ENCODE data around the gene CELF4.

CELF4 gene

DNA sequence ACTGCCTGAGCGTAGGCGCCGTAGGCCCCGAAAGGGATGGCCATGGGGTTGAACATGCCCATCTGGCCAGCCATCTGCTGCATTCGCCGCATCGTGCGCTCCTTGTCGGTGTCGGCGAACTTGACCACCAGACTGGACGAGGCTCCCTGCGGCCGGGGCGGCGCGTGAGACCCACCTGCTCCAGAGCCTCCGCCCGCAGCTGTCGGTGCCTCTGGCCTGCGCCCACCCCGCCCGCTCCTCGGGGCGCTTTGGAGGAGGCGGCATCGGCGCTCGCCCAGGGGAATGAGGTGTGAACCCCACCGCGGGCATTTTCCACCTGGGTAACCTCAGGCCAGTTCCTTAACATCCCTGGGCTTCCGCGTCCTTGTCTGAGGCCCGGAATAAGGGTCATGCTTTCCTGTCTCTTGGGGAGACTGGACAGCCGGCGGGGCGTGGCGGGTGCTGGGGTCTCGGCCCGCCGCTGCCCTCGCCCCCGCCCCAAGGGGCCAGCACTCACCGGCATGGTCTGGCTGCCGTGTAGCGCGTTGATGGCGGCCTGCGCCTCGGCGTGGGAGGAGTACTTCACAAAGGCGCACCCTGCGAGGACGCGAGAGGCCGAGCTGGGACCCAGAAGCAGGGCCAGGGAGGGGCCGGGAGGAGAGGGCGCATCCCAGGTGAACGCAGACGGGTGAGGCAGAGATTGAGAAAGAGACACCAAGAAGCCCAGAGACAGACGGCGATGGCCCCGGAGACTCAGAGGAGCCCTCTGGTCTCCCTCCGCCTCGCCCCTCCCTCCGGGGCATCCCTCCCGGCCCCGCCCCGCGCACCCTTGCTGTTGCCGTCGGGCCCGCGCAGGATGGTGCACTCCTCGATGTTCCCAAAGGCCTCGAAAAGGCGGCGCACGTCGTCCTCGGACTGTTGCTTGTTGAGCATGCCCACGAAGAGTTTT is 291.0 kb downstream of the CELF4 start:
- no peak for DNase-seq

DNA sequence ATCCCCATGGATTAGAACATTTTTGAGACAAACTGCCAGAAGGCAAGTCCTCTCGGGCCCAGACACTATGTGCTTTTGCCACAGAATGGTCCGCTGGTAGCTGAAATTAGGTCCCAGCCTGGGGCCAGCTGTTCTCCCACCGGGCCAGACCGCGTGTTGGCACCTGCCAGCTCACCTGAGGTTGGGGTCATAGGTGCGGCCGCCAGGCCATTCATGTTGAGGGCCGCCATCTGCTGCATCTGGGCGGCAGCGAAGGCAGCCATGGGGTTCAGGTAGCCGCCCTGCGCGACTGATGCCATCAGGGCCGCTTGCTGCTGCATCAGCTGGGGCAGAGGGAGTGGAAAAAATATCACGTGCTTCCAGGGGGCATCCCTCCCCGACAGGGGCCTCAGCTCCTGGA is 292.8 kb downstream of the CELF4 start:
- DNase-seq: no peak

DNA sequence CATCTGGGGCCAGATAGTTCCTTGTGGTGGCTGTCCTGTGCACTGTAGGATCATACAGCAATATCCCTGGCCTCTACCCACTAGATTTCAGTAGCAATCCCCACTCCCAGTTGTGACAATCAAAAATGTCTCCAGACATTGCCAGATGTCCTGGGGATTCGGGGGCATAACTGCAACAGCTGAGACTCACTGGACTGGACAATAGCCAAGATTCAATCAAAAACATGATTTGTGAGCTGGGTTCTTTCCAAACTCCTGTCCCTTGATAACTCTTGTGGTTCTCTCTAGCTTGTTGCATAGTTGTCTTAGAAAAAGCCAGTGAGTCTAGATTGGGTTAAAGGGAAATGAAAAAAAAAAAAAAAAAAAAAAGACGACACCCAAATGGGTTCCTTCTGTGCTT is 293.4 kb downstream of the CELF4 start:
- DNase-seq: no peak

DNA sequence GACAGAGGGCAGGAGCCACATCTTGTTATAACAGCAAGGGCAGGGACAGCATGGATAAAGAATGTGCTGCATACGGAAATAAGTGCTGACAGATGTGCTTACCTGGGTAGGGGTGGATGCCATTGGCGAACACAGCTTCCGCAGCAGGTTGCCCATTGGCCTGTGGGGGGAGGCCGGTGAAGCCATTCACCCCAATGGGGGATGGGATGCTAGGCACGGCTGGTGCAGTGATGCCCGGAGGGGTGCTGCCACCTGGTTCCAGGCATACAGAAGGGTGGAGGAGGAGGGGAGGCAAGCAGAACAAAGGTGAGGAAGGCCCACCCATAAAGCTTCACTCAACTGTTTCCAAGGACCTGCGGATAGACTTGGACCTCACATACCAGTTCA is 294.9 kb downstream of the CELF4 start:
- DNase-seq: no peak

DNA sequence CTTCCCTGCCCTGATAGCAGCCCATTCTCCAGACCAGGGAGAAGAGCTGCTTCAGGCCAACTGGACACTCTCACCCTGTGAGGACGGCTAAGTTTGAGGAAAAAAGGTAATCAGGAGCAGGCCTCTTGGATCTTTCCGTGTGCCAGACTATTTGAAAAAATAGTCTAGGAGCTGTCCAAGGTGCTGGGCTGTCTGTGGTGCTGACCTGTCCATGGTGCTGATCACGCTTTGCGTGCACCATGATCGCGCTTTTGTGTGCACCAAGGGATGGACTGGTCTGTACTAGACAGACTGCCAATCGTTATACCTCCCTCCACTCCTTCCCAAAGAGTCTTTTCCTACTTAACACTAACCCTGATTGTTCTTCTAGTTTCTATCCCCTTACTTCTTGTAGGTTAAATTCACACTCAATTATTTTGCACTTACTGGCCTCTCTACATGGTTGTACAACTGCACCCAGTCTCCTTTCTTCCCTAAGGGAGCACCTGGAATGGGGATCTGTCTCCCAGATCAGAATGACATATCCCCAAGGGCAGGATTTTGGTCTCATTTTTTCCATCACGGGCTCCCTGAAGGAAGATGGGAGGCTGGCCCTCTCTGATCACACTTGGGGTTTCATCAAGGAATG is 295.4 kb downstream of the CELF4 start:
- DNase-seq: no peak

DNA sequence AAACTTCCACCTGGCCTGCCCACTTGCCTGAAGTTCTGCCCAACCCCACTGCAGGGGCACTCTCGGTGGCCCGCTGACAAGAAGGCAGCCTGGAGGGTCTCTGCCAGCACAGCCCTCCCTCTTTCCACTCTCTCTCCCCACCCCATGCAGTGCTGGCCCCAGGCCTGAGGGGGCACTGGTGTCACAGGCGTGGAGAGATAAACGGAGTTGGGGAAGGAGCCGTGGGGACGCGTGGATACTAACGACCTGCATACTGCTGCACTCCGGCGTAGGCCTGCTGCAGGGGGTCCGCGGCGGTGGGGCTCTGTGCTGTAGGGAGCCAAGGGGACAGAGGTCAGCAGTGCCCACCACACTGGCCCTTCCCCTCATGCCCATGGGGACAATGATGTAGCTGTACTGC is 299.3 kb downstream of the CELF4 start:
- DNase-seq: no peak

DNA sequence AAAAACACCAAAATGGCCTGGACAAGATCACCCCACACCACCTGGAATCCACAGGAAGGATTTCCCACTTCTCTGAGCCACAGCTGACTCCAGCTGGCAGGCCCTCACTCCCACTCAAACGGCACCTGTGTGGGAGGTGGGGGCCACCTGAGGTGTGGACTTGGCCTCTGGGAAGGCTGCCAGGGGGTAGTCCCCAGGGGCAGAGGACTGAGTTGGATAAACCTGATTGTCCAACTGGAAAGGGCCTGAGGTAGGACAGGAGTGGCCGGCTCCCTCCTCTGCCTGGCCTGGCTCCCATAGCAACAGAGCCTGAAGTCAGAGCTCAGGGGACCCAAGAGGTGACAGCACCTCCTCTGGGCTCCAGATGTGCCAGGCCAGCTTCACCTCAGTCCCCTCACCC is 300.2 kb downstream of the CELF4 start:
- DNase-seq: no peak

DNA sequence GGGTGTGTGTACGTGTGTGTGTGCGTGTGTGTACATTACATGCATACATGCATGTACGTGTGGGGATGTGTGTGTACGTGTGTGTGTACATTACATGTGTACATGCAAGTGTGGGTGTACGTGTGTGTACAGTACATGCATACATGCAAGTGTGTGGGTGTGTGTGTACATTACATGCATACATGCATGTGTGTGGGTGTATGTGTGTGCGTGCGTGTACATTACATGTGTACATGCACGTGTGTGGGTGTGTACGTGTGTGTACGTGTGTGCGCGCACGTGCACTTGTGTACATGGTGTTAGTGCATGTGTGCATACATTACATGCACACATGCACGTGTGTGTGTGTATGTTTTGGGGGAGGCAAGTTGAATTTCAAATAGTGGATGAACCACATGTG is 300.6 kb downstream of the CELF4 start:
- DNase-seq: no peak

DNA sequence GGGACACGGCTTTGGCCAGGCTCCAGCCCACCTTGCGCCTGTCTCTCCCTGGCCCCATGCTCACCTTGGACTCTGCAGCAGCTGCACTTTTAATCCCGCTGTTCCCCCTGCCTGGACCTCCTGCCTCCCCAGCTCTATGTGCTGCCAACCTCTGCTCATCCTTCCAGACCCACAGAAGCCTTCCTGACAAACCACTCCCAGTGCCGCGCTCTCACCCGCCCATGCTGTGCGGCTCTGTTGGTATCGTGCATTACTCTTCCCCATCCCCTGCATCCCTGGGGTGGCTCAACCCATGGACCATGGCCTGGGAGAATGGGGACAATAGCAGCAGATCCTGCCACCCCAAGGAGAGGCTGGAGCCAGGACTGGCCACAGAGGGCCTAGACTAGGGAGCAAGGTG is 303.6 kb downstream of the CELF4 start:
- DNase-seq: no peak

DNA sequence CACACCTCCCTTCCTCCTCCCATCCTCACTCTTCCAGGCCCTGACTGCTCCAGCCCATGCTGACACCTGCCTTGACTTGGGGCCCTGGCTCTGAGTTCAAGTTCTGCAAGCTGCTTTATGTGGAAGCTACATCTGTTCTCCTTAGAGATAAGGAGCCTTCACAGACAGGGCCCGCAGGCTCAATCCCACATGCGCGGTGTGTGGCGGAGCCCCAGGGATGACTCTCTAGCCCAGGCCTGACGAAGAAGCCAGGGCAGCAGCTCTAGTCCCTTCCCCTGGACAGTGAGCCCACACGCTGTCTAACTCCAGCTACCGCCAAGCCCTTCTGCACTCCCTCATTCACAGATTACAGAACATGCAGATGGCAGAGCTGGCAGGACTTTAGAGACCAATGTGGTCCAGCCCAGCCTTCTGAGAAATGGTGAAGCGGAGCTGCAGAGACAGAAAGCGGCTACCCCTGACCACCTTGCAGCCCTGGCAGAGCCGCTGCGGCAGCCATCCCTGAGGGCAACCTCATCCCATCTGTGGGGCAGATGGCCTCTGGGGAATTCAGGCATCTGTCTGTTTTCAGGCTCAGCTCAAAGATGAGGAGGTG is 304.3 kb downstream of the CELF4 start:
- no peak for DNase-seq

DNA sequence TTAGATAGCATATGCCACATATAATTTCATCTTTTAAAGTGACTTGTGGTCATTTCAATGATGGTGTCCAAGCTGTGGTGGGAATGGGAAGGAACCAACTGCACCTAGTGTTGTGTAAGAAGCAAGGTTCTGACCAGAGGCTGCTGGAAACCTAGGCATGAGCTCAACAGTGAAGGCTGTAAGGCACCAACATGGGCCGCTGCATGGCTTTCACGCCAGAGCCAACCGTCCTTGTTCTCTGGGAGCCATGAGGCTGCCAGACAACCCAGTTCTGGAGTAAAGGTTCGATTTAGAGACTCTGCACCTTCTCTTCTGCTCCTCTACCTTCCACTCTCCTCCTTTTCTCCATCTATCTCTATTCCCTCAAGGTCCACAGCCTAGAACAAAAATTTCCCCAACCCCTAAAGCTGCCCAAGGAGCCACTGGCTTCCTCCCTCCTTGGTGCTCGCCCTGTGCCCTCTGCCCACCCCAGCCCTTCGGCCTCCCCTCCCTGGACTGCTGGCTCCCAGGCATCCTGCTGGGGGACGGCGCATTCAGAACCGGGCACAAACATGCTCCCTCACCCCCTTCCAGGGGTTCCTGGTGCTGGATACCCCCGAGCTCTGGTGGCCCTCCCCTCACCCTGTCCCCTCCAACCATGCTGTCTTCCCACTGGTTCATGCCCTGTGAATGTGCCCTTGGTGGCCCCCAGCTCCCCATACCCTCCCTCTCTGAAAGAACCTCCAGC is 305.1 kb downstream of the CELF4 start:
- DNase-seq: no peak

DNA sequence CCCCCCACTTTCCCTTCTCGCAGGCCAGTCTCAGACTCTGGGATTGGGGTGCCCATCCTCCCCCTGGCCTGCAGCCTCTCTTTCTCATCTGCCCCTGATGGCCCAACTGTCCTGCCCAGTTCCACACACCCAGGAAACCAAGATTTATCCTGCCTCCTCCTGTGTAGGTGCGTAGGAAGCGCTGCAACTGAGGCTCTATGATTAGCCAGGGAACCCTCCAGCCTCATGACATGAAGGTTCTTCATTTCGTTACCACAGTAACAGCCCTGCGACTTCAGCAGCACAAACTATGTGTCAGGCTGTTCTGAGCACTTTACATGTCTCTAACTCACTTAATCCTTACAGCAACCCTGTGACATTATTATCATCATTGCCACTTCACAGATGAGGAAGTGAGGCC is 305.9 kb downstream of the CELF4 start:
- DNase-seq: no peak

DNA sequence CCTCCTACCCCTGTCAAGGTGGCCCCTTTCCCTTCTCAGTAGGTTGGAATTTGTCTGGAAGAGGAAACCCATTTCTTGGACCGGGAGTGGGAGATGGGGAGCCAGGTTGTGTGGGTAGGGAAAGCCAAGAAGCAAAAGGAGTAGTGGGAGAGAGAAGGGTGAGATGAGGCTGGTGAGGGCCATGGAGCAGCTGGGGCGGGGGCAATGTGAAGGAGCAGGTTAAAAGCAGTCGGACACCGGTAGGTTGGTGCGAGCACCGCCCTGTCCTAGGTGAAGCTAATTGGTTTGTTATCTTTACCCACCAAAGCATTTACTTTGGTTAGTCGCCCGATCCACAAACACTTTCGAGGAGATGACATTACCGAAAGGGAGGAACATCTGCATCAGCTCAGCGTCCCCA is 306.8 kb downstream of the CELF4 start:
- no peak for DNase-seq

DNA sequence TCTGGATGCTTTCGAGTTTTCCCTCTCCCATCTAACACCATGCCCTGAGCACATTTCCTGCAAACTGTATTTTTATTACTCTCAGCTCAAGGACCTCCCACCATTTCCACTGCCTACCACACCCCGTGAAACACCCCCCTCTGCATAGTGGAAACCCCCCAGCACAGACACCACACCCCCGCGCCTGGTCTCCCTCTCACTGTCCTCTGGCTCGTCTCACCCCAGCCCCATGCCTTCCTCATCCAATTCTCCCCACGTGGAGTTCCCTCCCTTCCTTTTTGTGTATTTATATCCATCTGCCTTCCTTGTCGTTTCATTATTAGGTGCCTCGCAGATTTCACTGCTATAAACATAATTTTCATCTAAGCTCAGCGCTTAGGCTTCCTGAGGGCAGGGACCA is 307.5 kb downstream of the CELF4 start:
- DNase-seq: no peak

DNA sequence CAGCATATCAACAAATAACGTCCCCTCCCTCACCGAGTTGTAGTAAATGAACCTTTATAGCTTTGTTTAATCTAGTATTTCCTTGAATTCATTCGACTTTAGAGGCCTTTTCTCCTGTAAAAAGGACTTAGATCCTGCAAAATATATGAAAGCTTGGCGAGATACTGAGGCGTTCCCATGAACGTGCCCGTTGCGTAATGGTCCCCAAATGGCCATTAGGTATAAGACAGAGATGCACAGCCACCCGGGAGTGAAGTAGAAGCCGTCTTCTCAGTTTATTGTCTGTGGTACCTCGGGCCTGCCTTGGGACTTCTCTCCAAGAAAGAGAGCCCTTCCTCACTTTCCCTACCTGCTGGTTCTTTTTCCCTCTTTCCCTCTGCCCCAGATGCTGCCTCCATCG is 310.6 kb downstream of the CELF4 start:
- no peak for DNase-seq

DNA sequence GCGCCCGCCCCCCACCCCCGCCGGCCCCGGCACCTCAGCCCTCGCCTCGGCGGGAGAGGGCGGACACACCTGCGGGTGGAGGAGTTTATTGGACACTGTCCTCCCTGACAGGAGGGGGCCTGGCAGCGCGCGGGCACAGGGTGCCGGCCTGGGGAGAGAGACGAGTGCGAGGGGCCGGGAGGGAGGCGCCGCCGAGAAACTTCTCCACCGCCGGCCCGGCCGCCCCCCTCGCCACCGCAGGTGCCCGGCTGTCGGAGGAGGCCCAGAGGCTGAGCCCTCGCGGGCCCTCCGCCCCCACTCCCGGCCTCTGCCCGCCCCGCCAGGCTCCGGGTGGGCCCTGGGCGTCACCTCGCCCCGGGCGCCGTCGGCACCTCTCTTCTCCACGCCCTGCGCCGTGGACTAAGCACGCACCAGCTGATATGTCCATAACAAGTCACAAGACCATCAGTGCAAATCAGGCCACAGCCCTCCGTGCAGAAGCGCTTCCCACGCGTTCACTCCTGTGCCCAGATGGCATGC is 311.3 kb downstream of the CELF4 start:
- no peak for DNase-seq

DNA sequence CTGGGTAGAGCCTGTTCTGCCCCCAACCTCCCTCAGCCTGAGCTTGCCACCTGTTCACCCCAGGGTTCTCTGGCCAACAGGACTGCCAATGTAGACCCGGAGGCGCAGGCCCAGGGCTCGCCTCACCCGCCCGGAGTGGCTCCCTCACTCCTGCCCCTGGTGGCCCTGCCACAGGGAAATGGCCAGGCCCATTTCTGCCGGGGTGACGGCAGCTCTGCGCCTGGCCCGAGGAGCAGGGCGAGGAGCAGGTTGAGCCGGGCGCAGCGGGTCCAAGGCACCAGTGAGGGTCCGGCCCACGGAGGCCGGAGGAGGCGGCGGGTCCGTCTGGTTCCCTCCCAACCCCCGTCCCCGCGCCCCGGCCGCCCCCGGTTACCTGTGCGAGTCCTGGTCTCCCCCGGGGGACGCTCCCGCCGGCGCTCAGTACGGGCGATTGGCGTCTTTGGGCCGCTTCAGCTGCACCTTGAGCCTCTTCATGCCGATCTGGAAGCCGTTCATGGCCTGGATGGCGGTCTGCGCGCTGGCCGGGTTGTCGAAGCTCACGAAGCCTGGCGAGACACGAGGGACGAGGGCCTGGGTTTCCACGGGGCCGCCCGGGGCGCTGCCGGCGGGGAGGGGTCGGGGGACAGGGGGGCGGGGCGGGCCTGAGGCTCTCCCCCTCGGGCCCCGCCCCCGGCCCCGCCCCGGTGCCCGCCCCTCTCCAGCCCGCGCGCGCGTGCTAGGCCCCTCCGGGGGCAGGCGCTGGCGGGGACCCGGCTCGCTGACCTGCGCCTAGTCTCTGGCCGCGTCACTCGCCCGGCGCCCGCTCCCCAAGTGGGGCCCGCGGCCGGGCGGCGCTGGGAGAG is 312.0 kb downstream of the CELF4 start:
- no peak for DNase-seq

DNA sequence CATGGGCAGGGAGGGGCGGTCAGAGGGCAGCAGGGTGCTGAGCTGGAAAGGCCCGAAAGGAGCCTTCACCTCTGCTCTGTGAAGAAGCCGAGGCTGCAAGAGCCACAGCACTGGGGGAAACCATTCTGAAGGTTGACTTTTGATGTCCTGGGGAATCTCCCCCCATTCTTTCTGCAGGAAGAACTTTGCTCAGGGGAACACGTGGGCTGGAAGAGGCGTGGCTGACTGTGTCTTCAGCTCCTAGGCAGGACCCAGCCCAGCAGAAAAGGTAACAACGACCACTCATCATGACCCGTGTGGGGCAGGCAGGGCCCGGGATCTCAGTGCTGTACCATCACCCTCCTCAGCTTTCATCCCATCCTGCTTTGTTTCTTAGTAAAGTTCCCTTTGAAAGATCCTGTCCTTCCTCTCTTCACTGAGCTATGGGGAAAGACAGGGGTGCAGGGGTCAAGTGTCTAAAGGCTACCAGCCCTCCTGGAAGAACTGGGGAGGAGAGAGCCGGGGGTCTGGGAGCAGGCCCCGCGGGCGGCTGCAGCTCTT is 312.7 kb downstream of the CELF4 start:
- DNase-seq: no peak

DNA sequence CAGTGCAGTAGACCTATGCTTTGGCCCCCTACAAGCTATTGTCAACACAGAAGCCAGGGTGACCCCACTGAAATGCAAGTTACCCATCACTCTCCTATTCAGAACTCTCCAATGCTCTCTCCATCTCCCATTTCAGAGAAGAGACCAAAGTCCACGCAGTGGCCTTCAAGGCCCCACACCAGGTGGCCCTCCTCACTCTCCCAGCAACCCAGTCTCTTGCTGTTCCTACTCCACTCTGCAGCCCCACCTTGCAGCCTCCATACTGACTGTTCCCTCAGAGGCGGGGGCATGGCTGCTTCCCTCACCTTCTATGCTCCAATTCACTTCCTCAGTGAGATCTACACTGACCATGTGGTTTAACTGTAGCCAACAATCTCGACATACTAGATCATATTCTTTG is 313.3 kb downstream of the CELF4 start:
- DNase-seq: no peak

DNA sequence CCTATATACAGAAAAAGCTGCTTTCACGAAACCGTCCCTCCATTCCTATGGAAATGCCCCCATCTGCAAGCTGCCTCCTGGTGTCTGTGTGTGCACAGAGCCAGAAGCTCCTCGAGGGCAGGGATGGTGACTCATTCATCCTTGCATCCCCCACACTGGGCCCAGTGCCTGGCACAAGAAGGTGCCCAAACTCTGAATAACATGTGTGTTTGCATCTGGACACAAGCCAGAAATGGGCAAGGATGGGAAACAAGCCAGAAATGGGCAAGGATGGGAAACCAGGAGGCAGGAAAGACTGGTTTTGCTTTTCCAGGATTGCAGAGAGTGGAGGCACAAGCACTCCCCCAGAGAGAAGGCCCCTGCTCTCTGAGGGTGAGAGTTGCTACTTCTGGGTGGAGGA is 313.9 kb downstream of the CELF4 start:
- no peak for DNase-seq

DNA sequence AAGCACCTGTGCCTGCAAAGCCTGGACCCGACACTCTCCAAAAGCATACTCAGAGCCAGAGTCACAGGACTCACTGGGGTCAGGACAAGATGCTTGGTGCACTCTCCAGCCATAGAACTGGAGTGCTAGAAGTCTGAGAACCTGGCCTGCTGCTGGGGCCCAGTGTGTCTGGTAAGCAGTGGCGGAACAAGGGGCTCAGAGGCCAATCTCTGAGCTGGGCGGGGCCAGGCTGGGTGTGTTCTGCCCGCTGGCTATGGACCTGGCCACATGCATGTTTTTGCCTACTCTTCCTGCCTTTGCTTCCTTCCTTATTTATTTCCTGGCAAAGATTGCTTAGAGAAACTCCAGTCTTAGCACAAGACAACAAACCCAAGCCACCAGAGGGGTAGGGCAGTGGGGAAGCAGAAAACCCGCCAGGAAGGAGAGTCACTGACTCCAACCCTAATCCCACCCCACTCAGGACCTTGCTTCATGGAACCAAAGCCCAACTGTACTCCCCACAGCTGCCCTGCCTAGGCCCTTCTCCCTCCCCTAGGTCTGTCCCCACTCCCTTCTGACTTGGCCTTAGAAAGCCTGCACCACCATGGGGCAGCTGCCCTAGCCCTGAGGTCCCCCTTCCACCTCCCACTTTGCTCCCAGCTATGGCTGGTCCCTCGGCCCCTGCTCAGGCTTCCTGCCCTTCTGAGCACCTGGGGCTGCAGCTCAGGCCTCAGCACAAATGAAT is 315.5 kb downstream of the CELF4 start:
- no peak for DNase-seq
